Left kidney (tissue), 2 donors: ENCODE measurements around the gene PAK6. TPM values are rescaled to one million over a fixed set of nuclear protein-coding genes. Genes with fewer than 3 reads are reported as not detected.

Experiments
- DNase-seq: peaks from one replicate; pipeline ENCODE4 v3.0.0-alpha.2; 2013
- polyA plus RNA-seq: library from polyadenylated mRNA; unstranded; fragments of 120-200 nt; gene quantifications from one replicate; pipeline ENCODE4 v1.2.1, GENCODE V29; 2013; ENCODE audit not compliant: insufficient read length

PAK6 gene
- polyA plus RNA-seq, 1 donor: 6.5 TPM

DNA sequence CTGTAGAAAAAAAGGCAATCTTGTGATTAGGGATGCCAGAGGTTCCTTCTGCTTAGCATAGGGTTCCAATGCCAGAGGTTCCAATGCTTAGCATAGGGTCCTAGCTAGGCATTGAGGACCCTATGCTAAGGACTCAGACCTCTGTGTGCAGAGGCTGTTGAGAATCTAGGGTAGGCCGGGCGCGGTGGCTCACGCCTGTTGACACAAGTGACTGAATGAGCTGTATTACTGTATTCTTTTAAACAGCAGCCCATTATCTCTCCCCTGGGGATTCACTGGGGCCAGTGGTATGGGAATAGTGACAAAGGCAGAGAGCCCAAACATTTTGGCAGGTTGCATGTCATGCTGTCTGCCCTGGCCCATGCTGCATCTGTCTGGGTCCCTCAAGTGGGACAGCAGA lies 16.2 kb downstream of the PAK6 start:
- no peak for DNase-seq

DNA sequence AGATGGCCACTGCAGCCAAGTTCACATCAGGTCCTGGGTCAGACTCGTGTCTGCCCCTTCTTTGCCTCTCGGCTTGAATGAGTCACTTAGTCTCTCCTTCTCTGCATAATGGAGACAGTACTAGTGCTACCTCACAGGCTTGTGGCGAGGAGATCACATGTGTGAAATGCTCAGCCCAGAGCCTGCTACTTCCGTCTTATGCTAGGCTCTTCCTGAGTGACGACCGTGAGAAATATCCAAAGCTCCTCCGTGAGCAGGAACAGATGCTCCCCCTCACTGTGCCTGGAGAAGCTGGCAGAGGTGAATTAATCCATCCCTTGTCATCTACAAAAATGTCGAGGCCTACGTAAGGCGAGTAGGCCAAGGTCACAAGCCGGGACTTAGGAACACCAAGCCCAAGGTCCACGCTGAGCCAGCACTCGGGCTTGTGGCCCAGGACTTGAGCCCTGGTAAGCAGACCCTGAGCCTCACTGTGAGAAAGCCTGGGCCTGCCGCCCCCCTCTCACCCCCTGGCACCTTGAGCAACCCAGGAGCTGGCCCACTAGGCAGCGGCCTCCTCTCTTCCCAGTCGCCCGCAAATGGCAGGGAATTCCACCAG lies 17.9 kb downstream of the PAK6 start:
- DNase-seq: no peak

DNA sequence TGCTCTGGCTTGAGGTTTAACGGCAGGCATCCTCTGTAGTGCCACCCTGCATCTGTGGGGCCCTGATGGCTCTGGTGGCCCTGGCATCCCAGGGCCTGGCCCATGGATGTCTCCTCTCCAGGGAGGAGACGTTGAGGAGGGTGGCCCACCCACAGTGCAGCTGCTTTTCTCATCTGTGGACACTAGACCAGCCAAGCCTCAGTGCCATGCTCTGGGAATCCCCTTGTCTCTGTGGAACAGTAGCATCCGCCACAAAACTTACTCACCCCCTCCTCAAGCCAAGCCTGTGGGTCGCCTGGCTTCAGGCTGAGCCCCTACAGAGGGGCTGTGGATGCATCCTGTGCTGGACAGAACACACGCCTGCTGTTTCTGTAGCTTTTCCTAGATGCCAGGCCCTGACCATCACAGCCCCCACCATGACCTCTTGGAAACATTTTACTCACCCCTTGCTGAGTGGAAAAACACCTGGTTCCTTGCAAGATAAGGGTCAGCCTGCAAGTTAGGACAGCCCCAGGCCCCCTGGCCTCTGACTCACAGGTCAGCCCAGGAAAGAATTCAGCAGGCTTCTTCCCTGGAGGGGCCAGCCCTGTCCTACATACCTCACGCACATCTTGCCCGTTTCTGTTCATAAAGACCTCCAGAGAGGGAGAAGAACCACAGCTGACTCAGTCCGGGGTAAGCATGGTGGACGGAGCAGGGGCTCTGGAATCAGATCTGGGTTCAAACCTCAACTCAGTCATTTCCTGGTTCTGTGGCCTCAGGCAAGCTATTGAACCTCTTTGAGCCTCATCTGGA lies 19.0 kb downstream of the PAK6 start:
- DNase-seq: no peak

DNA sequence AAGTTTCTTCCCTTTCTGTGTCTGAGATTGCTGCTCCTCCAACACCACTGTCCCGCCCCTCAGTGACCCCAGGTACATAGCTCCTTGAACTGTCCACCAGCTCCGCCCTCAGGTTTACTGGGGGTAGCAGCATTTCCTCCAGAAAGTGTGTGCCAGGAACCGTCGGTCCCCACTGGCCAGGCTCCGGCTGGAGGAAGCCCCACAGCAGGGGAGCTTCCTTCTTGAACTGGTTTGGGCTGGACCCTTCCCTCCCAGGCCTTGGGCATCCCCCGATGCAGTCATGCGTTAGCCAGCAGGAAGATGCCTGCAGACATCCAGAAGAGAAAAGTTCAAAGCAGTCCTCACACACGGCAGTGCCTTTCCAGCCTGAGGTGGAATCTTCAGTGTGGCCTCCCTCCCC lies 19.7 kb downstream of the PAK6 start:
- DNase-seq: no peak

DNA sequence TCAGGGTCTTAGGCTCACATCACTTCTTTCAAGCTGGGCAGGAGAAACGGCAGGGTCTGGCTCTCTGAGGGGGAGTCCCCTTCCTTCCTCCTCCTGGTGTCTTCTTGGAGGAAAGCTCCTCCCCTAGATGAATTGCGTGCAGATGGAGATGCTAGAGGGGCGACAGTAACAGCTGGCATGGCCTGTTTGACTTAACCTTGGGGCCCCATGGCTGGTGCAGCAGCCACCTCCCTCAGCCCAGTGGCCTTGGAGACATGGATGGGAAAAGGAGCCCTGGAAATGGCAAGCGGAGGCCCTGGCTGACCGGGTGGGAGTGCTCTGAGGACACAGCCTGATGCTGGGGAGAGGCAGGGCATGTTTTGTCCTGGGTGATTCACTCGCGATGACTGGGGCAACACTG lies 20.2 kb downstream of the PAK6 start:
- no peak for DNase-seq

DNA sequence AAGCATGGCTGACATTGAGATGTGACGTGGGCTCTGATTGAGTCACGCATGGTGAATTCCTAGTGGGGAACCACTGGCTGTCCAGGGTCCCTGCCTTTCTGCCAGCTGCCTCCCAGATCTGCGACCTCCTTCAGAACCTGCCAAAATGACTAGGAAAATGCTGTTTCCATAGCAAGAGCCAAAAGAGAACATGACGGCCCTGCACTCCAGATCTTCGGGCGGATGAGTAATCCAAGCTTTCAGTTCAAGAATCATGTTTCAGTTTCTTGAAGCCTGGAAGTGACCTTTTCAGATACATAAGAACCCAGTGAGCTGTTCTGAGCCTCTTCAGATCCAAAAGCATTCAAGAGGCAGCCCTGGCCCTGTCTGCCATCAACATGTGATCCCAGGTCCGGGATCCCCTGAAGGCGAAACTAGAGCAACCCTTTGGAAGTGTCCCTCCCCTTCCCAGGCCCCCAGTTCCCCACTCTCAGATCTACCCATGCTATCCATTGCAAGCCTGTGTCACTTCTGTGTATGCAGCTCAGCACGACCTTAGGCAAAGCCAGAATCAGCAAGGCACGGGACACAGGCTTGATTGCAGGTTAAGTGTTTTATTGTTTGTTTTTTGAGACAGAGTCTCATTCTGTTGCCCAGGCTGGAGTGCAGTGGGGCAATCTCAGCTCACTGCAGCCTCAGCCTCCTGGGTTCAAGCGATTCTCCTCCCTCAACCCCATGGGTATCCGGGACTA lies 24.3 kb downstream of the PAK6 start:
- no peak for DNase-seq

DNA sequence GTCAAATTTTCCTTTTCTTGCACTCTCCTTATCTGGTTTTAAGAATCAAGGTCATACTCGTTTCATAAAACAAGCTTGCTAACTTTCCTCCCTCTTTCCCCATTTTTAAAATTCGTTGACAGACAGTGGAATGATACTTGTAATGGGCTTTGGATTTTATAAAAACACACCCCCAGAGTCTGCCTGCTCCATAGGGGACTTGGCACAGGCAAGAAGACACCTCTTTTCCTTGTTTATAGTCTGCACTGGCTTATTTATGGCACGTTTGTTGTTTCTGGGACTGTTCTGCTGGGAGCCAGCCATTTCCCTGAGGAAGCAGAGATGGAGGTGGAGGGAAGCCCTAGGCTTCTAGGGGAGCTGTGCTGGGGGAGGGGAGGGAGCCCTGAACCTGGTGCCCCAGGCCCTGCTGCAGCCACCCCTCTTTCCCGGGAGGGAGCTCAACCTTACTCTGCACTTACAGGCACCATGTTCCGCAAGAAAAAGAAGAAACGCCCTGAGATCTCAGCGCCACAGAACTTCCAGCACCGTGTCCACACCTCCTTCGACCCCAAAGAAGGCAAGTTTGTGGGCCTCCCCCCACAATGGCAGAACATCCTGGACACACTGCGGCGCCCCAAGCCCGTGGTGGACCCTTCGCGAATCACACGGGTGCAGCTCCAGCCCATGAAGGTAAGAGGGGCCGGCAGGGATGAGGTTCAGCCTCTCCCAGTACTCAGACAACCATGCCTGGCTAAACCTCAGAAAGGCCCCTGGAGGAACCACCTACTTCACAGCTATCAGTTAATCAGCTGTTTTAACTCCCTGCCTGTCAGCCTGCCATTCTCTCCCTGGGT lies 25.7 kb downstream of the PAK6 start:
- no peak for DNase-seq

DNA sequence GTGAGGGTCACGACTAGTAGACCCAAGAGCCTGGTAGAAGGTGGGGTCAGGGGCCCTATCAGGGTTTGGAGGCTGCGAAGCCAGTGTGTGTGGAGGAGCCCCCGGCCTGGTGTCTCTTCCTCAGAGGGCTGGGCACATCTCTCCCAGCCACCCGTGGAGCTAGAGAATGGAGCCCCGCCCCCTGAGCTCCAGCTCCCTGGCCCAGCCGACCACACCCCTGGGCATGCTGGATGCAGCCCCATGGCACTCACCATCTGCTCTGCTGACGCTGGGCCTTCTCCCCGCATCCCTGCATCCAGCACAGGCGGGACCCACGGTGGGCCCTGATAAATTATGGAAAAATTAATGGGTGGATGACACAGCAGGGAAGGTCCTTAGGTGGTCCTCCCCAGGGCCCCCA lies 26.5 kb downstream of the PAK6 start:
- no peak for DNase-seq

DNA sequence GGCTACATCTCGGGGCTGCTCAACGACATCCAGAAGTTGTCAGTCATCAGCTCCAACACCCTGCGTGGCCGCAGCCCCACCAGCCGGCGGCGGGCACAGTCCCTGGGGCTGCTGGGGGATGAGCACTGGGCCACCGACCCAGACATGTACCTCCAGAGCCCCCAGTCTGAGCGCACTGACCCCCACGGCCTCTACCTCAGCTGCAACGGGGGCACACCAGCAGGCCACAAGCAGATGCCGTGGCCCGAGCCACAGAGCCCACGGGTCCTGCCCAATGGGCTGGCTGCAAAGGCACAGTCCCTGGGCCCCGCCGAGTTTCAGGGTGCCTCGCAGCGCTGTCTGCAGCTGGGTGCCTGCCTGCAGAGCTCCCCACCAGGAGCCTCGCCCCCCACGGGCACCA lies 27.0 kb downstream of the PAK6 start:
- DNase-seq: no peak

DNA sequence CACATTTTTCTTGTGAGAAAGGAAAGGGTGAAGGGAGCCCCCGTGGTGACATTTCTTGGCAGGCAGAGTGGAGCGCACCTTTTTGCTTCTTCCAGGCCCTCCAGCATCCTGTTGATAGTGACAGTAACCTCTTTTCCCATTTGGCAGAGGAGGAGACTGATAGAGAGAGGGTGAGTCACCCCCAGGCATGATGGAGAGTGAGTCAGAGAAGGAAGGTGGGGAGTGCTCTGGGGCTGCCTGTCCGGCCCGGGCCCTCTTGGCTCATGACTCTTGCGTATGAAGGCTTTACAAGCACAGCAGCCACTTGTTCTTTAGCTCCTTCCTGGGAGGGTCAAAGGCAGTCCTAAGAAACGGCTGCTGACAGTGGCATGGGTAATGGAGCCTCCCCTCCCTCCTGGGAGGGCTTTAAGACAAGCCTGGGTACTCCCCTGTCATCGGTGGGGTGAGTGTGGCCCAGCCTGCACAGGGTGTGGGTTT lies 28.0 kb downstream of the PAK6 start:
- DNase-seq: no peak

DNA sequence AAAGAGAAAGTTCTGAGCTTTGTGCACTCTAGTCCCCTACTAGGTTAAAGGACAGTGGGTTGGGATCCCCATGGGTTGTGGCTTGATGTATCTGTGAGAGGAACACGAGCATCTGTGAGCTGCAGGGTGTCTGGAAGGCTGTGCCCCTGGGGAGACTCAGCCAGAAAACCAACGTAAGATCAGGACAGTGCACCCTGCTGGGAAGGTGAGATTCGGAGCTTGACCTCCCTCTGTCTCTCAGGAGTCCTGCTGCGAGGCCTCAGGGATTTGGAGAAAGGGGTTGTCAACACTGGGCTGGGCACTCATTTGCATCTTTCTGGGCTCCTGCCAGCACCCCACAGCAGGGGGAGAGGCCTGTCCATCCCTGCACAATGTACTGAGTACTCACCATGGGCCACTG lies 28.8 kb downstream of the PAK6 start:
- DNase-seq: no peak

DNA sequence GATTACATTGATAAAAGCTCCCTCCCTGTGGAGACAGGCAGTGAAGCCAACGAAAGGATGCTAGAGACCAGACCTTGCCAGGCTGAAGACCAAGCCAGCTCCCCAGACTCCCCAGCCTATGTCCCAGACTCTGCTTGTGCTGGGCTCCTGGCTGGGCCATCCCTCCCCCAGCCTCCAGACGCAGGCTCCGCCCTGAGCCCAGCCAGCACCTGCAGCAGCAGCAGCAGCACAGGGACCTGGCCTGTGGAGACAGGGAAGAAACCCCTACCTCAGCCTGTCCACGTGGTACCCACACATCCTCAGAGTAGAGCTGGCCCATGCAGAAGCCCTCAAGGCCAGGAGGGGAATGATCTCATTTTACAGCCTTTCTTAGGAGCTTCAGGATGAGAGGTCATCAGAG lies 30.7 kb downstream of the PAK6 start:
- DNase-seq: no peak

DNA sequence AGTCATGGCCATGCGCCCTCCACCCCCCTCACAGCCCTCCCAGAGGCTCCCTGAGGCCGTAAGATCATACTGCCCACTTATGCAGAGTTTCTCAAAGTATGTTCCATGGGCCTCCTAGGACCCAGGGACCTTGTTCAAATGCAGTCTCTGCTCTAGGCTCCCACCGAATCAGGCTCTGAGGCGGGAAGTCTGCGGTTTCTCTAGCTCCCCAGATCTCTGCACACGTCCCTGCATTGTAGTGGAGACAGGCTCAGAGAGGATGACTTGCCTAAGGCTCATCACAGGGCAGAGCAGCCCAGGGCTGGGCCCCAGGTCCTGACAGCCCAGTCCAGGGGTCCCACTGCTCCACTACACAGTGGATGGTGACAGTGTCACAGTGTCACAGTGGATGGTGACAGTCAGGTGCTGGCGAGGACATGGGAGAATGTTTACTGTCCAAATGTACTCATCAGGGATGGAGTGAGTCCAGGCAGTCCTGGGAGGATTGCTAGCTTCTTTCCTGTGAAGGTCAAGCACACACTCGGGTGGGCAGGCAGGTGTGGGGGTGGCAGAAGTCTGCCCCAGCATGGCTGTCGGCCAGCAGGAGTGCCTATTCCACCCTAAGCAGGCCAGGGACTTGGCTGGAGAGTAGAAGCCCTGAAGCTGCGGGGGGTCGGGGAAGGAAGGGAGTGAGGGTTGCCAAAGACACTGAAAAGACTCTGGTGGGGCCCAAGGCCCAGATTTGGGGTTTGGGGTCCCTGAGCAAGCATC lies 31.6 kb downstream of the PAK6 start:
- DNase-seq: no peak

DNA sequence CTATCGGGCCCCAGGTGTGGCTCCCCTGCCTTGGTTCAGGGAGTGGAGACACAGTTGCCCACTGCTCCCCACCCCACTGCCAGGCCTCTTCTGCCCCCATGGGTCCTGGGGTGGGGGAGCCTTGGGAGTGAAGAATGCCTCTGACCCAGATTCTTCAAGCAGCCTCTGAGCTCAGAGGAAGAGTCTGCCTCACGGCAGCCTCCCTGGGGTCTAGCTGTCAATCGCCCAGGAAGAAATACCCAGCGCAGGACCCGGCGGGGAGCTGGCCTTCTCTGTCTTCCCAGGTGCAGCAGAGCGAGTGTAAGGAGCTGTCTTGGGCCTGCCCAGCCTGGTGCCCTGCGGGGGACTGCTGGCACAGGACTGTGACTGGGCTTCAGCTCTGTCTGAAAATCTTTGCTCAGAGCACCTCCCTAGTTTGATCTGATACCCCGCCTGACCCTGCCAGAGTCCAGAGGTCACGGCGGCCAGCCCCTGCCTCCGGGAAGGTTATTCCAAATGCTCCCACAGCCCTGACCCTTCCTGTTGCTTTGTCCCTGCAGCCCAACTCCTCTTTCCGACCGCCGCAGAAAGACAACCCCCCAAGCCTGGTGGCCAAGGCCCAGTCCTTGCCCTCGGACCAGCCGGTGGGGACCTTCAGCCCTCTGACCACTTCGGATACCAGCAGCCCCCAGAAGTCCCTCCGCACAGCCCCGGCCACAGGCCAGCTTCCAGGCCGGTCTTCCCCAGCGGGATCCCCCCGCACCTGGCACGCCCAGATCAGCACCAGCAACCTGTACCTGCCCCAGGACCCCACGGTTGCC lies 33.0 kb downstream of the PAK6 start:
- DNase-seq: no peak

DNA sequence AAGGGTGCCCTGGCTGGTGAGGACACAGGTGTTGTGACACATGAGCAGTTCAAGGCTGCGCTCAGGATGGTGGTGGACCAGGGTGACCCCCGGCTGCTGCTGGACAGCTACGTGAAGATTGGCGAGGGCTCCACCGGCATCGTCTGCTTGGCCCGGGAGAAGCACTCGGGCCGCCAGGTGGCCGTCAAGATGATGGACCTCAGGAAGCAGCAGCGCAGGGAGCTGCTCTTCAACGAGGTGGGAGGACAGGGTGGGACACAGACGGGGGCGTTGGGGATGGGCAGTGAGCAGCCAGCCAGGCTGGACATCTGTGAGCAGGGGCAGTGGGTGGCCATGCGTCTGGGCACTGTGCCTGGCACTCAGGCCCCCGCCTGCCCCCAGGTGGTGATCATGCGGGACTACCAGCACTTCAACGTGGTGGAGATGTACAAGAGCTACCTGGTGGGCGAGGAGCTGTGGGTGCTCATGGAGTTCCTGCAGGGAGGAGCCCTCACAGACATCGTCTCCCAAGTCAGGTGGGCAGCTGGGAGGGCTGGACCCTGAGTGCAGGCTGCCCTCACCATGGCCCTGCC lies 33.7 kb downstream of the PAK6 start:
- no peak for DNase-seq

DNA sequence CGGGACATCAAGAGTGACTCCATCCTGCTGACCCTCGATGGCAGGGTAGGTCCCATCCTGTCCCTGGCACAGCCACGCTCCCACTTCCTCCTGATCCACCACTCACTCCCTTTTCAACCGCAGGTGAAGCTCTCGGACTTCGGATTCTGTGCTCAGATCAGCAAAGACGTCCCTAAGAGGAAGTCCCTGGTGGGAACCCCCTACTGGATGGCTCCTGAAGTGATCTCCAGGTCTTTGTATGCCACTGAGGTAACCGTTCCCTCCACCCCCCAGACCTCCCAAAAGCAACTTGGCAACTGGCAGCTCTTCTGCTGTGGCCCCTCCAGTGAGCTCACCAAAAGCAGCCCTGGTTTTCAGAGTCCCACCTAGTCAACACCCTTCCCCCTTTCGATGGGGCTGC lies 34.6 kb downstream of the PAK6 start:
- DNase-seq: no peak

DNA sequence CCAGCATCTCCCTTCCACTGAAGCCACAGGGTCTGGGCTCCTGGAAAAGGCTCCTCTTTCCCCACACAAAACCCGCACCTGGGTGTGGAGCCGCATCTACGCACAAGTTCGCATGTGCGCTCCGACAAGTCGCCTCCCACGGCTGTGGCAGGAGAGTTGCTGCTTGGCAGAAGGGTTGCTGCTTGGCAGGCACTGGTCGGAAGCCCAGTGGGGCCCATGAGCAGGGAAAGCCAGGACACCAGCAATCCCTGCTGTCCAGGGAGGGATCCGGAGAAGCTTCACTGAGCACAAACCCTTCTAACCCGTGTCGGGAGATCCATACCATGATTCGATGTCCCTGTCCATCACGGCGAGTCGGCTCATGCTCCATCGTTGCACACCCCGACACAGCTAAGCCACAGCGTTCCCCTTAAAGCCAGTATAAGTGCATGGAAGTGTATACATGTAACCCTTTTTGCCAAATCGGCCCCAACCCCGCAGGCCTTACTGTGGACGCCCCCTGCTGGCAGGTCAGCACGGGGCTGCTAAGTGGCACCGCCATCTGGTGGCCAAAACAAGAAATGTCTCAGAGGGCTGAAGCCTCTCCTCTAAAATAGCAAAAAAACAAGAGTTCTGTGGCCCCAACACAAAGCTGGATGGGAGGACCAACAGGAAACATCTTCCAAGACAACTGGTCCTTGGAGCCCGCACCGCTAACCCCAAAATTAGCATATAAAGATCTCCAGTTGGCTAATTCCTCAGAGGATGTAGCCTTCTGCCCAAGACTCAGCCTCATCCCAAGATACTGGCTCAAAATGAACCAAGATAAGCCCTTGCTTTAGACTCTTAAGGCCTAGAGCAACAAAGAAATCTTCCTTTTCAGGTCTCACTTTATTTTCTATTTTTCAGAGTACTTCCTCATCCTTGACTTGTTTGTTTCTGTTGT lies 35.7 kb downstream of the PAK6 start:
- no peak for DNase-seq

DNA sequence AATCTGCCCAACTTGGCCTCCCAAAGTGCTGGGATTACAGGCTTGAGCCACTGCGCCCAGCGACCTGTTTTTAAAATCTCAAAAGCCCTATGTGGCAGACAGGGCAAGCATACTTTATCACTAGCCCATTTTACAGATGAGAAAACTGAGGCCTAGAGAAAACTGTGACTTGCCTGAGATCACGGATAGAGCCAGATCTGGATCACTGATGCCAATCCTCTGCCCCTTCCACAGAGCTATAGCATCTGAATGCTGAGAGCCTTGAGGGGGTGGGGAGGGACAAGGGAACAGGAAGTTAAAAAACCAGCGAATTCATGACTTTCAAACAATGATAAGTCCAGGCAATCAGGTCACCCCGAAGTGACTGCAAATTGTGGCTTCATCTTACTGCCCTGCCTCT lies 36.7 kb downstream of the PAK6 start:
- no peak for DNase-seq

DNA sequence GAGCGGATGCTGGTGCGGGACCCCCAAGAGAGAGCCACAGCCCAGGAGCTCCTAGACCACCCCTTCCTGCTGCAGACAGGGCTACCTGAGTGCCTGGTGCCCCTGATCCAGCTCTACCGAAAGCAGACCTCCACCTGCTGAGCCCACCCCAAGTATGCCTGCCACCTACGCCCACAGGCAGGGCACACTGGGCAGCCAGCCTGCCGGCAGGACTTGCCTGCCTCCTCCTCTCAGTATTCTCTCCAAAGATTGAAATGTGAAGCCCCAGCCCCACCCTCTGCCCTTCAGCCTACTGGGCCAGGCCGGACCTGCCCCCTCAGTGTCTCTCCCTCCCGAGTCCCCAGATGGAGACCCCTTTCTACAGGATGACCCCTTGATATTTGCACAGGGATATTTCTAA lies 37.1 kb downstream of the PAK6 start:
- DNase-seq: no peak
